Testis (tissue), 2 donors: Measurements from ENCODE around the gene PRDX2.

Experiments used
- POLR2A ChIP-seq: fragments of 450-650 bp; IDR thresholded peaks from one replicate; pipeline ENCODE4 v1.6.1; 2017; ENCODE audit warnings: antibody characterized with exemption, mild to moderate bottlenecking, moderate library complexity
- TF ChIP-seq, protein P1 (sequence below), 3 experiments: fragments of 450-650 bp in 2 of 3; fragments of 200-600 bp in 1 of 3; sonication (generic) in 1 of 3; IDR thresholded peaks; one replicate each; pipeline ENCODE4 v1.5.1; 2016 to 2019; ENCODE audit warnings: antibody characterized with exemption in 3 of 3, mild to moderate bottlenecking in 2 of 3, moderate library complexity in 1 of 3

DNA sequence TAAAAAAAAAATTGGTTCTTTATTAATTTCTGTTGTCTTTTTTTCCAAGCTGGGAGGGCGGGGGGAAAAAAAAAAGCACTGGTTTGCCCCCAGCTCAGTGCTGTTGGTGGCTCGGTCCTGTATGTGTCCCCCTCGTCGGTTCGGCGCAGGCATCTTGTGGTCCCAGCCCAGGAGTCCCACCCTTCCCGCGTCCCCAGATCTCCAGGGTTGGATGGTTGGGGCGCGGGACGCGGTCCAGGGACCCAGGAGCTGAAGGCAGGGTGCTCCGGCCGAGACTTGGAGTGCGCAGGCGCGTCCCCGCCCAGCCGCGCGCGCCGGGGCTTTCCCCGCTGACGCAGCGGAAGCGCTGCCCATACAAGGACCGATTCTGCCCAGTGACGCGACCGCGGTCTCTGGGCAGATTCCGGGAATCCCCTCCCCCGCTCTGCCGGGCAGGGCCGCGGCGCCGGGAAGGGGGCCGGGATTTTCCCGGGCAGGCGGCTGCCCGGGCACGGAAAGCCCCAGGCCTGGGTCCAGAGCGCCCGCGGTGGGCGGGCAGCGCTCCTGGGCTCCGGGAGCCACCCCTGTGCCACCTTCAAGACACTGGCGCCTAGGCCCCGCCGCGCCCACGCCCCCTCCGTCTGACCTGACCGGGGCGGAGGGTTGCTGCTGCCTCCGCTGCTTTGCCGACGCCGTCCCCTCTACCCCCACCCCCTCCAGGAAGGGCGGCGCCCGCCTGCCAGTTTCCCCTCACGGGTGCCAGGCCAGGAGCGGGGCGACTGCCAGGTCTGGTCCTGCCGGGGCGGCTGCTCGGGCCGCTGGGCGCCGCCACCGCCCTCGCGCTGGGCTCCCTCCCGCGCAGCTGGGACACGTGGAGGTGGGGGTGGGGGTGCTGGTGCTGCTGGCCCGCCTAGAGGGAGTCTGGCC lies 8.1 kb downstream of the PRDX2 start:
- TF ChIP-seq, protein P1, sequence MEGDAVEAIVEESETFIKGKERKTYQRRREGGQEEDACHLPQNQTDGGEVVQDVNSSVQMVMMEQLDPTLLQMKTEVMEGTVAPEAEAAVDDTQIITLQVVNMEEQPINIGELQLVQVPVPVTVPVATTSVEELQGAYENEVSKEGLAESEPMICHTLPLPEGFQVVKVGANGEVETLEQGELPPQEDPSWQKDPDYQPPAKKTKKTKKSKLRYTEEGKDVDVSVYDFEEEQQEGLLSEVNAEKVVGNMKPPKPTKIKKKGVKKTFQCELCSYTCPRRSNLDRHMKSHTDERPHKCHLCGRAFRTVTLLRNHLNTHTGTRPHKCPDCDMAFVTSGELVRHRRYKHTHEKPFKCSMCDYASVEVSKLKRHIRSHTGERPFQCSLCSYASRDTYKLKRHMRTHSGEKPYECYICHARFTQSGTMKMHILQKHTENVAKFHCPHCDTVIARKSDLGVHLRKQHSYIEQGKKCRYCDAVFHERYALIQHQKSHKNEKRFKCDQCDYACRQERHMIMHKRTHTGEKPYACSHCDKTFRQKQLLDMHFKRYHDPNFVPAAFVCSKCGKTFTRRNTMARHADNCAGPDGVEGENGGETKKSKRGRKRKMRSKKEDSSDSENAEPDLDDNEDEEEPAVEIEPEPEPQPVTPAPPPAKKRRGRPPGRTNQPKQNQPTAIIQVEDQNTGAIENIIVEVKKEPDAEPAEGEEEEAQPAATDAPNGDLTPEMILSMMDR (IDR thresholded peaks at IDR 0.05), result no peak
- peak; percentile 79 for TF ChIP-seq POLR2A
